Peyer's patch (tissue), 4 donors: ENCODE measurements around the gene PPP2R5E.

Experiments
- POLR2A ChIP-seq, 2 donors: fragments of 450-650 bp; IDR thresholded peaks; one replicate each; pipeline ENCODE4 v1.5.1; 2017; ENCODE audit warnings: antibody characterized with exemption in 2 of 2, mild to moderate bottlenecking in 2 of 2, moderate library complexity in 2 of 2
- TF ChIP-seq, protein P1 (sequence below), 6 experiments: fragments of 450-650 bp in 4 of 6; fragments of 200-600 bp in 2 of 6; sonication (generic) in 1 of 6; IDR thresholded peaks; one replicate each; pipeline ENCODE4 v1.5.1; 2017 to 2019; ENCODE audit warnings: antibody characterized with exemption in 6 of 6, mild to moderate bottlenecking in 3 of 6, moderate library complexity in 1 of 6

DNA sequence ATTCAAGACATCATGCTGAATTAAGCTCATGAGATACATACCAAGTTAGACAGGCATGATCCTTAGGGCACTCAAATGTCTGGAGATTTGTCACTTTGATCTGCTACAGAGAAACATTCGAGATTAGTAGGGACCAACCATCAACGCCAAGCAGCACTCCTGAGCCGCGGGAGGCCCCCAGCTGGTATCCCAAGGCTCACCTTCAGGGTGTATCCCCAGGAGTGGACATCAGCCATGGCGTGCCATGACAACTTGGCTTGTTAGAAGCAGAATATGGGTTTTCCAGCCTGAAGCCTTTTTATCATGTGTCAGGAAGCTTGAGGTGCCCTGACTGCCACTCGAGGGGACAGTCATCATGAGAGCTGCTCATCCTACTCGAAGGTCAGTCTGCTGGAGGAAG lies 185.3 kb downstream of the PPP2R5E start:
- TF ChIP-seq POLR2A (IDR thresholded peaks at IDR 0.05) = no peak
- TF ChIP-seq, protein P1, sequence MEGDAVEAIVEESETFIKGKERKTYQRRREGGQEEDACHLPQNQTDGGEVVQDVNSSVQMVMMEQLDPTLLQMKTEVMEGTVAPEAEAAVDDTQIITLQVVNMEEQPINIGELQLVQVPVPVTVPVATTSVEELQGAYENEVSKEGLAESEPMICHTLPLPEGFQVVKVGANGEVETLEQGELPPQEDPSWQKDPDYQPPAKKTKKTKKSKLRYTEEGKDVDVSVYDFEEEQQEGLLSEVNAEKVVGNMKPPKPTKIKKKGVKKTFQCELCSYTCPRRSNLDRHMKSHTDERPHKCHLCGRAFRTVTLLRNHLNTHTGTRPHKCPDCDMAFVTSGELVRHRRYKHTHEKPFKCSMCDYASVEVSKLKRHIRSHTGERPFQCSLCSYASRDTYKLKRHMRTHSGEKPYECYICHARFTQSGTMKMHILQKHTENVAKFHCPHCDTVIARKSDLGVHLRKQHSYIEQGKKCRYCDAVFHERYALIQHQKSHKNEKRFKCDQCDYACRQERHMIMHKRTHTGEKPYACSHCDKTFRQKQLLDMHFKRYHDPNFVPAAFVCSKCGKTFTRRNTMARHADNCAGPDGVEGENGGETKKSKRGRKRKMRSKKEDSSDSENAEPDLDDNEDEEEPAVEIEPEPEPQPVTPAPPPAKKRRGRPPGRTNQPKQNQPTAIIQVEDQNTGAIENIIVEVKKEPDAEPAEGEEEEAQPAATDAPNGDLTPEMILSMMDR (IDR thresholded peaks at IDR 0.05) = no peak
